Stimulated activated CD4-positive, alpha-beta T cell treated with anti-CD3 and anti-CD28 coated beads, Interleukin-2, amount 100 ng/mL, for 24 hours (primary cell): ENCODE measurements around the gene VANGL1.

Experiments used
- DNase-seq, 2 donors: peaks; one replicate each; pipeline ENCODE4 v3.0.0-alpha.2; 2020

Gene VANGL1

GRCh38 chr1:115669886-115670285 is 28.1 kb downstream of the VANGL1 start:
- DNase-seq = no peak

GRCh38 chr1:115670476-115671175 is 28.9 kb downstream of the VANGL1 start:
- DNase-seq = no peak

- no peak for DNase-seq
These were observed 29.6 kb downstream of the VANGL1 start for GRCh38 chr1:115671176-115671934.

GRCh38 chr1:115672224-115673009 is 30.6 kb downstream of the VANGL1 start:
- no peak for DNase-seq

- no peak for DNase-seq
These were observed 34.9 kb downstream of the VANGL1 start for GRCh38 chr1:115676498-115677181.

- no peak for DNase-seq
These were observed 35.4 kb downstream of the VANGL1 start for GRCh38 chr1:115677182-115677555.

GRCh38 chr1:115677565-115677964 is 35.8 kb downstream of the VANGL1 start:
- DNase-seq = no peak

GRCh38 chr1:115678141-115678540 is 36.4 kb downstream of the VANGL1 start:
- no peak for DNase-seq

GRCh38 chr1:115679141-115679611 is 37.4 kb downstream of the VANGL1 start:
- no peak for DNase-seq

- DNase-seq = no peak
These were observed 39.0 kb downstream of the VANGL1 start for GRCh38 chr1:115680730-115681111.

GRCh38 chr1:115682792-115683191 is 41.0 kb downstream of the VANGL1 start:
- DNase-seq = no peak

- no peak for DNase-seq
These were observed 43.4 kb downstream of the VANGL1 start for GRCh38 chr1:115685029-115685705.

GRCh38 chr1:115687744-115688143 is 46.0 kb downstream of the VANGL1 start:
- DNase-seq = no peak

- no peak for DNase-seq
These were observed 49.2 kb downstream of the VANGL1 start for GRCh38 chr1:115690972-115691371.

- no peak for DNase-seq
These were observed 50.5 kb downstream of the VANGL1 start for GRCh38 chr1:115692224-115692623.

- DNase-seq = no peak
These were observed 53.0 kb downstream of the VANGL1 start for GRCh38 chr1:115694805-115695204.

- no peak for DNase-seq
These were observed 55.8 kb downstream of the VANGL1 start for GRCh38 chr1:115697619-115698018.

GRCh38 chr1:115701090-115701489 is 59.3 kb downstream of the VANGL1 start:
- DNase-seq = no peak

- DNase-seq = no peak
These were observed 61.2 kb downstream of the VANGL1 start for GRCh38 chr1:115702959-115703358.

- no peak for DNase-seq
These were observed 63.5 kb downstream of the VANGL1 start for GRCh38 chr1:115705085-115705951.

GRCh38 chr1:115705963-115706362 is 64.2 kb downstream of the VANGL1 start:
- DNase-seq = no peak
